Superior temporal gyrus (tissue), 1 donor: ENCODE results near the gene KAZN.

Source experiments
- DNase-seq: peaks from one replicate; pipeline ENCODE4 v3.0.0-alpha.2; 2016; ENCODE audit errors: extremely low spot score

KAZN gene

GRCh38 chr1:14852291-14852690, 253.8 kb downstream of the KAZN start:
- DNase-seq, result no peak

GRCh38 chr1:14853518-14853917, 255.0 kb downstream of the KAZN start:
- DNase-seq, result no peak

GRCh38 chr1:14855268-14855667, 256.8 kb downstream of the KAZN start:
- DNase-seq, result no peak

GRCh38 chr1:14855801-14856200, 257.3 kb downstream of the KAZN start:
- no peak for DNase-seq

GRCh38 chr1:14857436-14858195, 259.1 kb downstream of the KAZN start:
- no peak for DNase-seq

- DNase-seq, result no peak
Measured at GRCh38 chr1:14862114-14862771, 263.8 kb downstream of the KAZN start.

- no peak for DNase-seq
Measured at GRCh38 chr1:14865106-14865505, 266.6 kb downstream of the KAZN start.

- no peak for DNase-seq
Measured at GRCh38 chr1:14866911-14867612, 268.6 kb downstream of the KAZN start.

- DNase-seq, result no peak
Measured at GRCh38 chr1:14869187-14869586, 270.7 kb downstream of the KAZN start.

- no peak for DNase-seq
Measured at GRCh38 chr1:14871218-14871970, 272.9 kb downstream of the KAZN start.

- no peak for DNase-seq
Measured at GRCh38 chr1:14872762-14873161, 274.3 kb downstream of the KAZN start.

GRCh38 chr1:14873677-14874076, 275.2 kb downstream of the KAZN start:
- DNase-seq, result no peak

- no peak for DNase-seq
Measured at GRCh38 chr1:14875524-14876509, 277.3 kb downstream of the KAZN start.

GRCh38 chr1:14876747-14877146, 278.3 kb downstream of the KAZN start:
- no peak for DNase-seq

GRCh38 chr1:14877224-14877623, 278.7 kb downstream of the KAZN start:
- no peak for DNase-seq

- DNase-seq, result no peak
Measured at GRCh38 chr1:14878124-14878523, 279.6 kb downstream of the KAZN start.

GRCh38 chr1:14878951-14879350, 280.5 kb downstream of the KAZN start:
- DNase-seq, result no peak

- no peak for DNase-seq
Measured at GRCh38 chr1:14880456-14881316, 282.2 kb downstream of the KAZN start.

GRCh38 chr1:14881775-14882672, 283.5 kb downstream of the KAZN start:
- DNase-seq, result no peak
